Endothelial cell of umbilical vein (primary cell): ENCODE data around the gene ZNF804B.

ENCODE experiments used
- EZH2 ChIP-seq: IDR thresholded peaks from 2 replicates; pipeline ENCODE4 v1.6.1; 2012; ENCODE audit warnings: borderline replicate concordance, low read depth, mild to moderate bottlenecking, moderate library complexity, low read length, inconsistent platforms; ENCODE audit not compliant: severe bottlenecking
- GATA2 ChIP-seq: IDR thresholded peaks from 2 replicates; pipeline ENCODE4 v1.7.0; 2011; ENCODE audit warnings: low read depth, mild to moderate bottlenecking, moderate library complexity, mixed read lengths, low read length; ENCODE audit not compliant: insufficient read length, insufficient read depth
- MAX ChIP-seq: IDR thresholded peaks from 2 replicates; pipeline ENCODE4 v1.6.1; 2011; ENCODE audit not compliant: insufficient read depth, insufficient read length
- MYC ChIP-seq: IDR thresholded peaks from one replicate; pipeline ENCODE4 v1.6.1; 2011; ENCODE audit warnings: mild to moderate bottlenecking, low read depth, low read length
- POLR2A ChIP-seq: IDR thresholded peaks from 2 replicates; pipeline ENCODE4 v1.6.1; 2012; ENCODE audit warnings: low read depth, mild to moderate bottlenecking, control low read depth, low read length
- POLR2AphosphoS5 ChIP-seq: IDR thresholded peaks from 2 replicates; pipeline ENCODE4 v1.6.1; 2012; ENCODE audit warnings: low read depth, mild to moderate bottlenecking, control low read depth, low read length, moderate library complexity; ENCODE audit not compliant: insufficient read depth
- TF ChIP-seq, protein P1 (sequence below), 2 donors: IDR thresholded peaks; 1 replicate in 1 of 2; 2 replicates in 1 of 2; pipeline ENCODE4 v1.5.1; 2011; ENCODE audit warnings: low read length in 2 of 2, mild to moderate bottlenecking in 2 of 2, moderate library complexity in 2 of 2, control low read depth in 1 of 2, inconsistent platforms in 1 of 2, low read depth in 1 of 2; ENCODE audit not compliant: insufficient read depth in 1 of 2; ENCODE audit errors: extremely low read depth in 1 of 2

DNA sequence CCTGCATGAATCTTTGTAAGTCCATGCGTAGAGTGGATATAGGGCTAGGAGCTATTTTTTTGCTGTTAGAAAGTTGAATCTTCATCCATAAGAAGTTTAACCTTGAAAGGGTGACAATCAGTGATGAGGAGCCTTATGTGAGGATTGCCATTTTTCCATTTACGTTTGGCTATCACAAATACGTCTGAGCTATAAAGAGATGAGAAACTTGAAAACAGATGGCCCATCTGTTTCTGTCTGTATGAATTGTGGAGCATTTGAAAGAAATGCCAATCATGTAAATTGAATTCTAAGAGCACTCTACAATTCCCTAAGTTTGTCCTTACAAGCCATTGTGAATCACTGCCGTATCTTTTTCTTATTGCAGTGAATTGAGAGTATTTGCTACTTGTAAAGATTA is 205.9 kb downstream of the ZNF804B start:
- TF ChIP-seq POLR2AphosphoS5, result no peak
- no peak for TF ChIP-seq POLR2A
- TF ChIP-seq, protein P1, sequence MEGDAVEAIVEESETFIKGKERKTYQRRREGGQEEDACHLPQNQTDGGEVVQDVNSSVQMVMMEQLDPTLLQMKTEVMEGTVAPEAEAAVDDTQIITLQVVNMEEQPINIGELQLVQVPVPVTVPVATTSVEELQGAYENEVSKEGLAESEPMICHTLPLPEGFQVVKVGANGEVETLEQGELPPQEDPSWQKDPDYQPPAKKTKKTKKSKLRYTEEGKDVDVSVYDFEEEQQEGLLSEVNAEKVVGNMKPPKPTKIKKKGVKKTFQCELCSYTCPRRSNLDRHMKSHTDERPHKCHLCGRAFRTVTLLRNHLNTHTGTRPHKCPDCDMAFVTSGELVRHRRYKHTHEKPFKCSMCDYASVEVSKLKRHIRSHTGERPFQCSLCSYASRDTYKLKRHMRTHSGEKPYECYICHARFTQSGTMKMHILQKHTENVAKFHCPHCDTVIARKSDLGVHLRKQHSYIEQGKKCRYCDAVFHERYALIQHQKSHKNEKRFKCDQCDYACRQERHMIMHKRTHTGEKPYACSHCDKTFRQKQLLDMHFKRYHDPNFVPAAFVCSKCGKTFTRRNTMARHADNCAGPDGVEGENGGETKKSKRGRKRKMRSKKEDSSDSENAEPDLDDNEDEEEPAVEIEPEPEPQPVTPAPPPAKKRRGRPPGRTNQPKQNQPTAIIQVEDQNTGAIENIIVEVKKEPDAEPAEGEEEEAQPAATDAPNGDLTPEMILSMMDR (IDR thresholded peaks at IDR 0.05; ENCODE audit: extremely low read depth in 1 of 2, insufficient read depth in 1 of 2, low read depth in 1 of 2, low read length in 2 of 2), result no peak
- no peak for TF ChIP-seq MAX
- no peak for TF ChIP-seq EZH2
- no peak for TF ChIP-seq GATA2
- TF ChIP-seq MYC, result no peak
